HG02885 (cell line): ENCODE measurements around the gene DAPK2.
"Not testable (repeated sequence)": the region's sequence is repeated elsewhere in the genome, so short reads cannot be mapped to it uniquely, and the experiment has no call there.

Source experiments
- ATAC-seq: cut with Tn5 transposase; IDR thresholded peaks from one replicate; pipeline ENCODE4 v1.9.1; 2021; ENCODE audit warnings: mild to moderate bottlenecking; ENCODE audit not compliant: unreplicated experiment, poor library complexity

DAPK2 gene

DNA sequence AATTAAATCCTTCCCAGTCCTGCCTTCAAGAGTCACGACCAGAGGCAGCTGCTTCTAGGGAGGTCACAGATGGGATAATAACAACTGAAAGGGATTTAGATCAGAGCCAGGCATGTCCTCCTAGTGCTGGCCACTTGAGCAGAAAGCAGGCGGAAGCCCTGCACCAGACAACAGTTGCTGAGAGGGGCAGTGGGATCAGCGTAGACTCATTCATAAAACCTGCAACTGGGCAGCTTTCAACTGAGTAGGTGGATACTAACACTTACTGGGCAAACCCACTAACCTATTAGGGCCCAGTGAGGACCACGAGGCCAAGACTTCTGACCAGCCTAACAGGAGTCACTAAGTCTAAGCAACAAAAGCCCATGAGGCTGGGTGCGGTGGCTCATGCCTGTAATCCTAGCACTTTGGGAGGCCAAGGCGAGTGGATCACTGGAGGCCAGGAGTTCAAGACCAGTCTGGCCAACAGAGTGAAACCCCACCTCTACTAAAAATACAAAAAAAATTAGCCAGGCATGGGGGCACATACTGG lies 67.0 kb downstream of the DAPK2 start:
- no peak for ATAC-seq

DNA sequence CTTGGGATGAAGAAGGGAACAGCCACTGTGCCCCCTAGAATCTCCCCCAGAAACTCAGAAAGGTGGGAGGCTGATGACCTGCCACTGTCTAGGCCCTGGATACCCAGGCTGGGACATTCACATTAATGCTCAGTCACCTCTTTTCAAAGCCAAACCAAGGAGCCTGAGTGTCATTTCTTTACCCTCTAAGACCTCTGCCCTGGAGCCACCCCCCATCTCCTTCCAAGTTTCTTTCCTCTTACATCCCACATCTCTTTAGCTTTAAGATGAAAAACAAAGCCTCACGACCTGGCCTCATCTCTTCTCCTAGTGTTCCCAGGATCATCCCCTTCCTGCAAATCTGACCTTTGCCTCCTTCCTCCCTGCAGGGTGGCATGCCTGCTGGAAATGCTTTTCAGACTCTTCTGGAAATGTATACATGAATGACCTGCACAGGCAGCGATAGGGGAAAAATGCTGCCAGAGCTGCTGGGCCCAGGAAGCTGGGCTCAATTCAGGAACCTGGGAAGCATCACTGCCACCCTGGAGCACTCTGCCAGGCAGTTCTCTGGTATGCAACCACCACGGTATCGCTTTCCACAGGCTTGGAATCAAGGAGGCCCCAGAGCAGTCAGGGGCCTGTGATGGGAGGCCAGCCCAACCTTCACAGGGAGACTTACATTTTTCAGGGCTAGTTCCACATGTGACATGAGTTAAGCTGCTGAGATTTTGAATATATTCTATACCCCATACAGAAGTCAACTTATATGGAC lies 67.6 kb downstream of the DAPK2 start:
- ATAC-seq: no peak

DNA sequence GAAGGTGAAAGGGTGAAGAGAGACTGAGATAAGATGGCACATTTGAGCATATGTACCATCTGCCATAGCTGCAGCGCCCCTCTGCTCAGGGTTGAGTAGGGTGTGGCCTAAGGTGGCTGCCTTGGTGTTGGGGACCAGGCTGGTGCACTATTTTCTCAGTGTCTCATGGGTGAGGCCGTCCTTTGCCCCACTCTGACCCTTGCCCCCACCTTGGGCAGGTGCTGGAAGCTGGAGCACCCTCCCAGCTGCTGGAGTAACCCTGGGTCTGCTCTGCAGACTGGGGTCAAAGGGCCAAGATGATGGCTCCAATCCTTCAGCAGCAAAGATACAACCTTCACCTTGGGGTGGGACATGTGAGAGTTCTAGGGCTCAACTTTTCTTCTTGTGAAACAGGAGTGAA lies 69.2 kb downstream of the DAPK2 start:
- no peak for ATAC-seq

DNA sequence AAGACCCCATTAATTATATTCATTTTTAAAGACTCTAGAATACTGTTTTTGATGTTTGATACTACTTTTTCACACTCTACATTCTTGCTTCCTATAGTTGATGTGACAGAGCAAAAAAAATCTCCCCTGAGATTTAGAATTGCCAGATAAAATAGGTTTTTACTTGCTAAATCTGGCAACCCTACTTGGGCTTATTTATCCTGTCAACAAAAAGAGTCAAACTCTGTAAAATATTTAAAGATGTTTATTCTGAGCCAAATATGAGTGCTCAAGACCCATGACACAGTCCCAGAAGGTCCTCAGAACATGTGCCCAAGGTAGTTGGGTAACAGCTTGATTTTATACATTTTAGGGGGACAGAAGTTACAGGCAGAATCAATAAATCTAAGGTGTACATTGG lies 72.3 kb downstream of the DAPK2 start:
- no peak for ATAC-seq

DNA sequence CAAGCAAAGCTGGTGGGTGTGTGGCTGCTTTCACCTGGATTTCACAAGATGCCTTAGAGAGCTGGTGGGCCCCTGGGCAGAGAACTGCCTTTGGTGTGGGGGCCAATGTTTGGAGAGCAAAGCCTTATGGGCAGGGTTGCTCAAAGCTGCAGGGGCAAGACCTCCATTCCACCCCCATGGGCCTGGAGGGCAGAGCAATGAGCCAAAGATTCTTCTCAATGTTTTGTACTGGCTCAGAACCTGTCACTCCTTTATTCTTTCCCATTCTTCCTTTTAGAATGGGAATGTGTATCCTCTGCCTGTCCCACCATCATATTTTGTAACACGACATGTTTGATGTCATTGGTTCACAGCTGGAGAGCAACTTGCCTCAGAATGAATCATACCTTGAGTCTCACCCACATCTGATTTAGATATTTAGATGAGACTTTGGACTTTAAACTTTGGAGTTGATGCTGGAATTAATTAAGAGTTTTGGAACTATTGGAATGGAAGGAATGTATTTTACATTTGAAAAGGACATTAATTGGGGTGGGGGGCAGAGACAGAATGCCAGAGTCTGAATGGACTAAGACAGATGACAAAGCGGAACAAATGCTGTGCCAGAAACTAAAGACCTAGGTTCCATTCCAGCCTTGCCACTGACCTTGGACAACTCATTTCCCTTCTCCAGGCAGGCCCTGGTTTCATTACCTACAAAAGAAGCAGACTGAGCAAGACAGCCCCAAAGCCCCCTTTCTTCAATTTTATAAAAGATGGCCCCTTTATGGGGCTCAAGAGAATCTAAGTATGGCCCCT lies 72.9 kb downstream of the DAPK2 start:
- ATAC-seq: no peak

DNA sequence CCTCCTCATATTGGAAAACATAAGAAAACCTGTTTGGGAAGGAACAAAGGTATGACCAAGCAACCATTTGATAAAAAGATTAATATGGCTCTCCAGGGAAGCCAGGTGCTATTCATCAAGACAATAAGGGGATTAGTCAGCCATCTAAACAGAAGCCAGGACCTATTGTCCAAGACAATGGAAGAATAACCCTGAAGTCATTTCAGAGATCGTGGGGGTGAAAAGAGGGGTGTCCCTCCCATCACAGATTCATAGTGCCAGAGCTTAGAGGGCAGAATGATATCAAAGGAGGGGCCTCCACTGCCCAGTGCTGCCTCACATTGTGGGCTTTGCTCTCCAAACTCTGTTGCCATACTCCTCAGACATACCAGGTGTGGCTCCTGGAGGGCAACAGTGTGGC lies 73.5 kb downstream of the DAPK2 start:
- ATAC-seq: no peak

DNA sequence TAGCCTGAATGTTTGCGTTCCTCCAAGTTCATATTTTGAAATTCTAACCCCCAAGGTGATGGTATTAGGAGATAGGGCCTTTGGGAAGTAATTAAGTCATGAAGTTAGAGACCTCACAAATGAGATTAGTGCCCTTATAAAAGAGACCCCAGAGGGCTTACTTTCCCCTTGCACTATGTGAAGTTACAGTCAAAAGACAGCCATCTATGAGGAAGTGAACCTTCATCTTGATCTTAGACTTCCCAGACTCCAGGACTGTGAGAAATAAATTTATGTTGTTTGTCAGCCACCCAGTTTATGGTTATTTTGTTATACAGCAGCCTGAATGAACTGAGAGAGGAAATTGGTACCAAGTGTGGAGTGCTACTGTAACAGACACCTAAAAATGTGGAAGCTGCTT lies 74.4 kb downstream of the DAPK2 start:
- ATAC-seq: no peak

DNA sequence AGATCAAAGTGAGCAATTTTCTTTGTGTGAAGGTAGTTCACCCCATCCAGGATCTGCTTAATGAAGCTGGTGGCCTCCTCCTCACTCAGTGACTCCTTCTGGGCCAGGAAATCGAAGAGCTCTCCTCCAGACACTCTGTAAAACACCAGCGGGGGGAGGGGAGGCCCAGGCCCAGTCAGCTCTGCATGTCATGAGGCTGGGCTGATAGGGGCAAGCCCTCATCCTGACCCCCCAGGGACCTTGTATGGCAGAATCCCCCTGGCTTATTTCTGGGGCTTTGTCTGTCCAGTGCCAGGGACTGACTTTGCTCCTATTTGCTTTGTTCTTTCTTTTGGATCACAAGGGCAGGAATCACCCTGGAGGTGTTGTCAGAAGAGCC lies 74.9 kb downstream of the DAPK2 start:
- ATAC-seq: peak; percentile 28

DNA sequence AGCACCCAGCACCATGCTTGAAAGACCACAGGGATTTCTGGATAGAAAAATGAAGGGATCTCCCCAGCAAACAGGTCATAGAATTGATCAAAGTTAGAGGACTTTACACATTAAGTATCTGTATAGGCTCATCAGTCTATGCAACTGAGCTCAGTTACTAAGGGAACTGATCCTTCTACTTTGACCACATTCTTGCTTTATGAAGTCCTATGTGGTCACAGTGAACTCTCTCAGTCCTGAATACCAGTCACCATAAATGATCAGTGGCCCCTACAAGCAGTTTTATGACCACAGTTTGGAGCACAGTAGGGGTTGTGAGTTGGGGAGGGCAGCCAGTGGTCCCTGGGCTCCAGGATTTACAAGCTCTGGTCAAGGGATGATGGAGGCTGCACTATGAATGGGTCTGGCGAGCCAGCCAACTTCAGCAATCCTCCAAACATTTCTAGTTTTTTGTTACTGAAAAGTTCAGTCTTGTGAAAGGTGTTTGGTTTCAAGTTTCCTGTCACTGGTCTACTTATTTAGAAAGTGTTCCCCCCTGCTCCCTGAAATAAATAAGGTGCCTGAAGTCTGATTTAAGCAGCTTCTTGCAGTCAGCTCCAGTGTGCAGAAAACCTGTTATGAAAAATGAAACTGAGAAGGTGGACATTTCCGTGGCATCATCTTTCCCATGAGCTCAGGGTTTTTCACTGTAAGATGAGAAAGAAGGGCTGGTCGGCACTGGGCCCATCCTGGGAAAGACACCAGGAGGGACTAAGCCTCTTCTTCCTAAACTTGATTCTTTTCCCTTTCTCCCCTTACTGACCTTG lies 75.5 kb downstream of the DAPK2 start:
- peak; percentile 94 for ATAC-seq

DNA sequence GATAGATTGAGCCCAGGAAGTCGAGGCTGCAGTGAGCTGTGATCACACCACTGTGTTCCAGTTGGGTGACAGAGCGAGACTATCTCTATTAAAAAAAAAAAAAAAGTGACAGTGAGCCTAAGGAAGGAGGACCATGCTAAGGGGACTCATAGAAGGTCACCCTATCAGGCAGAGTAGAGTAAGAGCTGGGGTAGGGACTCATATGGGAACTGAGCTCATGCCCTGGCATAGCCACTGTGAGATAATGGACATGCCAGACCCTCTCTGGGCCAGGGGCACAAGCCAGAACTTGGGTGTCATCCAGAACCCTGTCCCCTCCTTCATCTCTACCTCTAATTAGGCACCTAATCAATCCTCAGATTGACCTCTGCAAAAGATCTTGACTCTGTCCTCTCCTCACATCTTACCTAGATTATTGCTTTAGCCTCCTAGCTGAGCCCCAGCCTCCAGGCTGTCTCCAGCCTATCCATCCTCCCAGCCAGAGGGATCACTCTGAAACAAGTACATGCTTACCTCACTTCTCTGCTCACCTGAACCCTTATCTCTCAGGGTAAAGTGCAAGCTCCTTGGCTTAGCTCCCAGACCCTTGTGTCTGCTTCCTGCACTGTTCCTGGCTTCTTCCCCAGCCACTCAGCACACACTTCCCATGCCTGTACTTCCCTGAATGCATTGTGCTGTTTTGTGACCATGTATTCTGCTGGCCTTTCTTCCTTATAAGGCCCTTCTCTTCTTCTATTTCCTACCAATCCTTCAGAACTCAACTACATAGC lies 76.4 kb downstream of the DAPK2 start:
- ATAC-seq: no peak

DNA sequence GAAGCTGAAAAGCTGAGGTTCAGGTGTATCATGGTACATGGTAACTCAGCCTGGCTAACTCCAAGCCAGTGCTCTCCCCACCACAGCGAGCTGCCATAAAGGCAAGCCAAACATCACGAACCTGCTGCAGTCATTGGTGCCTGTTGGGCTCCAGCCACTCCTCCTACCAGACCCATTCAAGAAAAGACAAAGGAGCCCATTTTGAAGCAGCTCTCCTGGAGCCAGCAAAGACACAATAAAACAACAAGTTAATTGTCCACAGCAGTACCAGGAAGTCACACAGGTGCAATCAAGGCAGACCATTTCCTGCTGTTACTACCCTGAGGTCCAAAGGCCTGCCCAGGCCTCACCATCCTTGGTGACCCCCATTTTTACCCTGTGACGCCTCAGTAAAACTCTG lies 77.6 kb downstream of the DAPK2 start:
- no peak for ATAC-seq

DNA sequence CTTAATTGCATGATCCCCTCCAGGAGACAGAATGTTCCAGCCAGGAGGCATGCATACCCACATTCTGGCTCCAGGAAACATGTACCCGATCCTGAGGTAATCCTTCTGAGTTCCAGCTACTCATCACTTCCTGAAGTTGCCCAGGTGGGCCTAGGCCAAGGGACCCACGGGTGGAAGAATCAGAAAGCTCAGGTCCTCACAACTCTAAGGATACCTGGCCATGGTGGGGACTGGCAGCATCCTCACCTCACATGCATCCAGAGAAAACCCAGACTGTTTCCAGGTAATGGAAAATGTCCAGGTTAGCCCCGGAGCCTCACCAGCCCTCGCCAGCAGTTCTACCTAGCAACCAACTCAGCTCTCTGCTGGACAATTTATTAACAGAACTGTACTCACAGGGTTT lies 78.2 kb downstream of the DAPK2 start:
- no peak for ATAC-seq

DNA sequence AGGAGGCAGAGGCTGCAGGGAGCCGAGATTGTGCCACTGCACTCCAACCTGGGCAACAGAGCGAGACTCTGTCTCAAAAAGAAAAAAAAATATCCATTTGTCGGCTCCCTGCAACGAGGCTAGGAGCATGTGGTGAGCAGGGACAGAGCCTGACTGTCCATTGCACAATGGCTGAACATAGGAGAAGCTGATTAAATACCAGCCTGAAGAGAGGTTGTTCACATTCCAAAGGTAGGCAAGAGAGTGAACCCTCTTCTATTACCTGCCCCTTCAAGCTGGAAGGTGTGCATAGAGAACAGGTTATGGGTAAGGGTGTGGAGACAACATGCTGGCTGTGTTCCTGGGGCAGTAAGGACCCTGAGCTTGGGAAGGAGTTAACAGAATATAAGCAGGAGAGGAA lies 78.7 kb downstream of the DAPK2 start:
- ATAC-seq: no peak

DNA sequence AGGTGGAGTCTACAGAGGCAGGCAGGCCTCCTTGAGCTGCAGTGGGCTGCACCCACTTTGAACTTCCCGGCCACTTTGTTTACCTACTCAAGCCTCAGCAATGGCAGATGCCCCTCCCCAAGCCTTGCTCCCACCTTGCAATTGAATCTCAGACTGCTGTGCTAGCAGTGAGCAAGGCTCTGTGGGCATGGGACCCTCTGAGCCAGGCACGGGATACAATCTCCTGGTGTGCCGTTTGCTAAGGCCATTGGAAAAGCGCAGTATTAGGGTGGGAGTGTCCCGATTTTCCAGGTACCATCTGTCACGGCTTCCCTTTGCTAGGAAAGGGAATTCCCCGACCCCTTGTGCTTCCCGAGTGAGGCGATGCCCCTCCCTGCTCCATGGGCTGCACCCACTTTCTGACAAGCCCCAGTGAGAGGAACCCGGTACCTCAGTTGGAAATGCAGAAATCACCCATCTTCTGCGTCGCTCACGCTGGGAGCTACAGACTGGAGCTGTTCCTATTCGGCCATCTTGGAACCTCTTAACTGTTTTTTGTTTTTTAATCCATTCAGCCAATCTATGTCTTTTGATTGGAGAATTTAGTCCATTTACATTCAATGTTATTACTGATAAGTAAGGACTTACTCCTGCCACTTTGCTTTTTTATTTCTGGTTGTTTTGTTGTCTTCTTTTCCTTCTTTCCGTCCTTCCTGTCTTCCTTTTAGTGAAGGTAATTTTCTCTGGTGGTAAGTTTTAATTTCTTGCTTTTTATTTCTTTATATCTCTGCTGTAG lies 83.2 kb downstream of the DAPK2 start:
- not testable (repeated sequence) for ATAC-seq

DNA sequence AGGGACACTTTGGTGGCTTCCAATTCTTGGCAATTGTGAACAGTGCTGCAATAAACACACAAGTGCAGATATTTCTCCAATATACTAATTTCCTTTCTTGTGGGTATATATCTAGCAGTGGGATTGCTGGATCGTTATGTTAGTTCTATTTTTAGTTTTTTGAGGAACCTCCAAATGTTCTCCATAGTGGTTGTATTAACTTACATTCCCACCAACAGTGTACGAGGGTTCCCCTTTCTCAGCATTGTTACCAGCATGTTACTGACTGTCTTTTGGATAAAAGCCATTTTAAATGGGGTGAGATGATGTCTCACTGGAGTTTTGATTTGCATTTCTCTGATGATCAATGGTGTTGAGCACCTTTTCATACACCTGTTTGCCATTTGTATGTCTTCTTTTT lies 92.8 kb downstream of the DAPK2 start:
- no peak for ATAC-seq

DNA sequence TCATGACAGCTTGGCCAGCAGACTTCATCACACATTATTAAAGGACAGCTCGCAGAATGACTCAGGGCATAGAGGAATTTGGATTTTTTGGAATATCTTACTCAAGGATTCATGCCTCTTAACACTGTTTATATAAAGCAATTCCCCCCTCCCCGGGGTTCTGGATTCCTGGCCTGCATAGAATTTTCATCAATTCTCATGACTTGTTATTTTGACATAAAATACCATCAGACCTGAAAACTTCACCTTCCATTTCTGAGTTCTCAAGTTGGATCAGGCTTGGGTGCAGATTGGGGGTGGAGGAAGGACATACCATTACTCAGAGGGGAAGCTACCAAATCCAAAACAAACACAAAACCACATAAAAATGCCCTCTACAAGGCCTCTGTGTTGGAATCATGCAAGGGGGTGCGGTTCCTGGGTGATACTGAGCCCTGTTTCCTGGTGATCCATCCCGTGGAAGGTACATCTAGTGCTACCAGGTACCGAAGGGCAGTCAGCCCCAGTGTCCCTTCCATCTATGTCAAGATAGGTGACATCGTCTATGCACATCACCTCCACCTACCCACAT lies 95.3 kb downstream of the DAPK2 start:
- no peak for ATAC-seq

DNA sequence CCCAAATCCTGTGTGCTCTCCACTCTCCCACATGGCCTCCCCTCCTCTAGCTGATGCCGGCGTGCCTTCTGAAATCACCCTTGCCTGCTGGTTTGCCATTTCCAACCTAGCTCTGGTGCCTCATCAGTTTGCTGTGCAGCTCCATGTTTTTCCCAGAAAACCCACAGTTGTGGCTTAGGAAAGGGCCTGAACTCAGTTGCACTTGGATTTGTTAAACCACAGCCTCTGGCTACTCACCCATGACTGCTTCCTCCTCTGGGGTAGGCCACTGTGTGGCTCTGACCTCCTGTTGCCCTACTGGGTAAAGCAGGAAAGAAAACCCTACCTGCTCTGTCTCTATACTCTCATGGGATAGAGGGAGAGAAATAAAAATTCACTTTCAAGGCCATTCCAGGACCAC lies 97.3 kb downstream of the DAPK2 start:
- ATAC-seq: no peak

DNA sequence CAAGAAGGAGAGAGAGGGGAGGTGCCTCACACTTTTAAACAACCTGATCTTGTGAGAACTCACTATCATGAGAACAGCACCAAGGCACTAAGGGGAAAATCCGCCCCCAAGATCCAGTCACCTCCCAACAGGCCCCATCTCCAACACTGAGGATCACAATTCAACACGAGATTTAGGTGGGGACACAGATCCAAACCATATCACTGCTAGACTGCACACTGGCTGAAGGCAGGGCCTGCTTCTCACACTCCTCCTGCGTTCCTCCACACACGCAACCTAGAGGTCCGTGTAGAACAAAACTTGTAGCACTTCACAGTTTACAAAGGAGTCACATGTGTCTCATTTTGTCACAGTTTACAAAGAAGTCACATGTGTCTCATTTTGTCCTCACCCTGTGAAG lies 97.8 kb downstream of the DAPK2 start:
- ATAC-seq: no peak

DNA sequence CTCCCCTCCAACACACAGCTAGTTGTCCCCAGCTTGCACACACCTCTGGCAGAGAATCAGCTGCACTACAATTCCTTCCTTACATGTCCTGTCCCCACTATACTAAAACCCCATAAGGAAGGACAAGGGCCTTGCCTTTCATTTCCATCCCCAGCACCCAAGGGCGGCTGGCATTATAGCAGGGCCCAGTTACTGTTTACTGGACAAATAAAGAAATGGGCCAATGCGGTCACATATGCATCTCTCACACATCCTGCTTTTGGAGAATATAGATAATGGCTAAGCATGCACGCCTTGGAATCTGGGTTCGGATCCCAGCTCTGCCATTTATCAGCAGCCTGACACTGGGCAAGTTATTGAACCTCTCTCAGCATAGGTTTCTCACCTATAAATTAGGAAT lies 99.1 kb downstream of the DAPK2 start:
- ATAC-seq: no peak
